ENCODE results near the gene PSMB7. TPM values are rescaled to one million over a fixed set of nuclear protein-coding genes. Genes with fewer than 3 reads are reported as not detected.

The PSMB7 gene
- total RNA-seq, 2 experiments from 2014 or later = 155 to 170 TPM

DNA sequence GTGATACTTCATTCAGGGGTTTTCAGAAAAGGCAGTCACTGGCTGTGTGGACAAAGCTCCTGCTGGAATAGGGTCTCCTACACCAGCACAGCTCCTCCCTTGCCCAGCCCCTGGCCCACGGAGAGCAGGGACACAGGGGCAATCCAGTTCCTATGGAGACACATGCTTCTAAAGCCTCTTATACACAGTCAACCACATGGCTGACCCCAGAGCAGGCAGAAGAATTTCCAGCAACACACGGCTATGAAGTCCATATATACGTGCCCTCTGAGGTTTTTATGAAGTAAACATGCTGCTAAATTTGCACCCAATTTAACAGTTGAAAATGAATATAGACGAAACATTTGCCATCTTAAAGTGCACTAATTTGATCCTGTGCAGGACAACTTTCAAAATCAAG is 19.4 kb downstream of the PSMB7 start:
- TF ChIP-seq, protein P1, sequence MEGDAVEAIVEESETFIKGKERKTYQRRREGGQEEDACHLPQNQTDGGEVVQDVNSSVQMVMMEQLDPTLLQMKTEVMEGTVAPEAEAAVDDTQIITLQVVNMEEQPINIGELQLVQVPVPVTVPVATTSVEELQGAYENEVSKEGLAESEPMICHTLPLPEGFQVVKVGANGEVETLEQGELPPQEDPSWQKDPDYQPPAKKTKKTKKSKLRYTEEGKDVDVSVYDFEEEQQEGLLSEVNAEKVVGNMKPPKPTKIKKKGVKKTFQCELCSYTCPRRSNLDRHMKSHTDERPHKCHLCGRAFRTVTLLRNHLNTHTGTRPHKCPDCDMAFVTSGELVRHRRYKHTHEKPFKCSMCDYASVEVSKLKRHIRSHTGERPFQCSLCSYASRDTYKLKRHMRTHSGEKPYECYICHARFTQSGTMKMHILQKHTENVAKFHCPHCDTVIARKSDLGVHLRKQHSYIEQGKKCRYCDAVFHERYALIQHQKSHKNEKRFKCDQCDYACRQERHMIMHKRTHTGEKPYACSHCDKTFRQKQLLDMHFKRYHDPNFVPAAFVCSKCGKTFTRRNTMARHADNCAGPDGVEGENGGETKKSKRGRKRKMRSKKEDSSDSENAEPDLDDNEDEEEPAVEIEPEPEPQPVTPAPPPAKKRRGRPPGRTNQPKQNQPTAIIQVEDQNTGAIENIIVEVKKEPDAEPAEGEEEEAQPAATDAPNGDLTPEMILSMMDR (IDR thresholded peaks at IDR 0.05) = no peak

DNA sequence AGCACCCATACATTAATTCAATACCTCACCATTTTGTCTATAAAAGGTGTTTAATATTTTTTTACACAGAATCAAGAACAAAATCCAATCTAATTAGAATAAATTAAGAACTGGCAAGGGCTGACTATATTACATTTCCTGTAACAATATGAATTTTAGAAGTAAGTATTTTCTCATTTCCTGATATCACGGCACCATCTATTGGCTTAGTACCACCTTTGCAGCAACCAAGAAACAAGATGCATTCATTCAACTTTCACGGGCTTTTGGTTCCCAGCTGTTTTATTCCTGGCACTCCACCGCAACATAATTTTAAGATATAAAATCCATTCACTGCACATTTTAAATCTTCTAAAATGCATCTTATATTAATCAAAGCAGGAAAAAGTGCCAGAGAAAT is 20.6 kb downstream of the PSMB7 start:
- POLR2A ChIA-PET = interaction anchor here (0.6 to 1.1 kb wide), 2 partner anchors 20 to 319 kb away, joined by 3 read pairs; no protein-coding TSS in a partner anchor
- DNase-seq = no peak
- H3K27me3 Mint-ChIP-seq = no peaks in the 10 kb centered on the region
- no peaks in the 10 kb centered on the region for H3K9me3 Mint-ChIP-seq
- H3K4me1 Mint-ChIP-seq (ENCODE audit: low read depth) = peaks cover 58% of the 10 kb centered on the region
- TF ChIP-seq, protein P1 (IDR thresholded peaks at IDR 0.05) = no peak
- intact Hi-C loops (cut with micrococcal nuclease) = loop anchor here (10.0 kb wide), 1 partner anchor 270 kb away; no protein-coding TSS in a partner anchor
- H3K27ac Mint-ChIP-seq = peak overlapping the region; percentile 83
- peak; percentile 50 for ATAC-seq
- CTCF ChIA-PET = interaction anchor here (0.7 to 2.0 kb wide), 7 partner anchors 9 to 267 kb away, joined by 3 to 11 read pairs (median 4); no protein-coding TSS in a partner anchor
- H3K4me3 Mint-ChIP-seq = no peak overlapping the region
- H3K36me3 Mint-ChIP-seq (ENCODE audit: low read depth) = peaks cover 2% of the 10 kb centered on the region

More for the DNA sequence above, 19.4 kb downstream of the PSMB7 start:
- ATAC-seq (no peak), DNase-seq (no peak)
- peaks cover 5% of the 10 kb centered on the region for H3K36me3 Mint-ChIP-seq (ENCODE audit: low read depth)
- peaks cover 54% of the 10 kb centered on the region for H3K4me1 Mint-ChIP-seq (ENCODE audit: low read depth)
- H3K4me3 Mint-ChIP-seq = no peak overlapping the region
- H3K27ac Mint-ChIP-seq = no peak overlapping the region
- H3K27me3 Mint-ChIP-seq = no peaks in the 10 kb centered on the region
- no peaks in the 10 kb centered on the region for H3K9me3 Mint-ChIP-seq
- intact Hi-C loops (cut with micrococcal nuclease) = loop anchor here (10.0 kb wide), 1 partner anchor 271 kb away; no protein-coding TSS in a partner anchor
- ChIA-PET CTCF (interaction anchor here (0.9 to 2.0 kb wide), 2 partner anchors 16 to 23 kb away, joined by 3 to 5 read pairs; no protein-coding TSS in a partner anchor), POLR2A (interaction anchor here (1.0 kb wide), 1 partner anchor 12 kb away, joined by 3 read pairs; no protein-coding TSS in a partner anchor)

DNA sequence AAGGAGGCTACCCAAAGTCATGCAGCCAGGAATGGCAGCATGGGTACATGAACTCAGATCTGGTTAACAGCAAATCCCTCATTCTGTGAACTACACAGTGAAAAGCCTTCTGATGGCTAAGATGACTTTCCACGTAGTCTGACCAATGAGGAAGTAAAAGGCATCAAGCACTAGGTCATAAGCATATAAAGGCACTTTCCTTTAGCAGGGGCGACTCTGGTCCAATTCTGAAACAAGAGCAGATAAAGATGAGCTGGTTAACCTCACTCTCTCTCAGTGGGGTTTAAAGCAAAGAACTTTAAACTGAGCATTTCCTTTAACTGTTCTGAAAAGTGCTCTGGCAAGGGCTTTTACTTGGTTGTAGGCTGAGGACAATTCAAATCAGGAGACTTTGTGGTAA is 21.1 kb downstream of the PSMB7 start:
- Mint-ChIP-seq H3K4me1 (ENCODE audit: low read depth) (peaks cover 60% of the 10 kb centered on the region), H3K36me3 (ENCODE audit: low read depth) (peaks cover 2% of the 10 kb centered on the region), H3K9me3 (no peaks in the 10 kb centered on the region), H3K27me3 (no peaks in the 10 kb centered on the region), H3K4me3 (no peak overlapping the region), H3K27ac (peak overlapping the region; percentile 83)
- intact Hi-C loops (cut with micrococcal nuclease) = loop anchor here (10.0 kb wide), 1 partner anchor 269 kb away; no protein-coding TSS in a partner anchor
- CTCF ChIA-PET = interaction anchor here (1.2 to 2.8 kb wide), 6 partner anchors 10 to 267 kb away, joined by 3 to 11 read pairs (median 4); no protein-coding TSS in a partner anchor
- DNase-seq (no peak), ATAC-seq (peak; percentile 75)
- POLR2A ChIA-PET = interaction anchor here (0.6 to 1.1 kb wide), 2 partner anchors 21 to 319 kb away, joined by 3 read pairs; no protein-coding TSS in a partner anchor
- TF ChIP-seq, protein P1 (IDR thresholded peaks at IDR 0.05) = no peak

DNA sequence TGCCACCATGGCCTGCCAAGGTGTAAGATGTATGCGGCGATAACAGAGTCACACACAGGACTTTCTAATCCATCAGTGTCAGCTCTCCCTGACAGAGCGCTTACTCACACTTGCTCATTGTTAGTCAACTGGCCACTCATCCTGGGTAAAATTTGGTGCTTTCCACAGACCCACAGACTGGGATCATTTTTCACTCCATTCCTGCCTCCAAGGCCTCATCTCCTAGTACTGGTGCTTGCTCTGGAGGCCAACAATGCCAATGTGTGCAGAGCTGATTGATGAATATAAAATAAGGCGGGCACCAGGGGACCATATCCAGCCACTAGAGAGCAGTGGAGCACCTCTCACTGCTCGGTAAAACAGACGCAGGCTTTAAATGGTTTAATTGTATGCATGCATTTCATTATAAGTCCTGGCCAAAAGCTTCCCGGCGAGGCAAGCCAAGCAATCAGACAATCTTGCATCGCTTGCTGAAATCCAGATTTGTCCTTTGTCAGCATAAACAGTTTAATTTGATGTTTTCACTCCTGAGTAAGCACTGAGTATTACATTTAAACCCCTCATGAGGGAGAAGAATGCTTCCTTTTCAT is 22.3 kb downstream of the PSMB7 start:
- no peak for ATAC-seq
- Mint-ChIP-seq H3K4me1 (ENCODE audit: low read depth) (peaks cover 63% of the 10 kb centered on the region), H3K27me3 (no peaks in the 10 kb centered on the region), H3K27ac (no peak overlapping the region), H3K9me3 (no peaks in the 10 kb centered on the region), H3K36me3 (ENCODE audit: low read depth) (peaks cover 2% of the 10 kb centered on the region), H3K4me3 (no peak overlapping the region)
- POLR2A ChIA-PET = interaction anchor here (1.0 to 1.4 kb wide), 4 partner anchors 9 to 22 kb away, joined by 3 to 4 read pairs (median 3); no protein-coding TSS in a partner anchor
- intact Hi-C loops (cut with micrococcal nuclease) = loop anchor here (10.0 kb wide), 1 partner anchor 268 kb away; no protein-coding TSS in a partner anchor
- TF ChIP-seq, protein P1 (IDR thresholded peaks at IDR 0.05) = no peak
- CTCF ChIA-PET = interaction anchor here (0.9 to 4.4 kb wide), 5 partner anchors 8 to 266 kb away, joined by 3 to 14 read pairs (median 4); no protein-coding TSS in a partner anchor
- DNase-seq = no peak
